OCI-LY3 (cell line): ENCODE data around the gene SLC24A4.

Experiments used
- CTCF ChIP-seq: fragments of 200-600, 300-600 bp; sonication (generic); IDR thresholded peaks from 2 replicates; pipeline ENCODE4 v1.5.1; 2014; ENCODE audit warnings: antibody characterized with exemption, low read length, low read depth
- EZH2phosphoT487 ChIP-seq: fragments of 200-600 bp; shearing (Covaris generic); IDR thresholded peaks from 2 replicates; pipeline ENCODE4 v1.6.1; 2018; ENCODE audit warnings: antibody characterized with exemption, mixed run types, low read depth

- TF ChIP-seq CTCF (no peak), EZH2phosphoT487 (no peak)
Measured at GRCh38 chr14:92414690-92415445, 91.9 kb downstream of the SLC24A4 start.
